NCI-H510A (cell line): ENCODE results near the gene LIPM.
"Not testable (repeated sequence)": the region's sequence is repeated elsewhere in the genome, so short reads cannot be mapped to it uniquely, and the experiment has no call there.

ENCODE experiments used
- DNase-seq: peaks from one replicate; lab custom pipeline; 2025; lab: John Stamatoyannopoulos, UW

Gene LIPM

DNA sequence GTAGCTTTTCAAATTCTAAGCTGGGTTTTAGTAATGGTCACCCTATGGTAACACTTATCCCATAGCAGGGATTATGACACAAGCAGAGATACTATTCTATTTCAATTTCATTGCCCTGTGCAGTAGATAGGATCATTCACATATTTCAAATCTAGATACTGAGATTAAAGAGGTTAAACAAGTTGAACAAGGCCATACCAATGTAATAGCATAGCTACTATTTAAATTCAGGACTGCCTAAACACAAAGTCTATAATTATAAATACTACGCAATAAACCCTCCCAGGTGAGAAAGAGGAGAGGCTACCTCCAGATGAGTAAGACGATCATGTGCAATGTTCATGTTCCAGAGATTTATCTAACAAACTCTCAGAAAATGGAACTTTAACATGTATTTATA, 1.1 kb downstream of the LIPM start:
- DNase-seq = no peak

GRCh38 chr10:88804083-88804812, 1.7 kb downstream of the LIPM start:
- no peak for DNase-seq

GRCh38 chr10:88805361-88805760, 2.8 kb downstream of the LIPM start:
- no peak for DNase-seq

DNA sequence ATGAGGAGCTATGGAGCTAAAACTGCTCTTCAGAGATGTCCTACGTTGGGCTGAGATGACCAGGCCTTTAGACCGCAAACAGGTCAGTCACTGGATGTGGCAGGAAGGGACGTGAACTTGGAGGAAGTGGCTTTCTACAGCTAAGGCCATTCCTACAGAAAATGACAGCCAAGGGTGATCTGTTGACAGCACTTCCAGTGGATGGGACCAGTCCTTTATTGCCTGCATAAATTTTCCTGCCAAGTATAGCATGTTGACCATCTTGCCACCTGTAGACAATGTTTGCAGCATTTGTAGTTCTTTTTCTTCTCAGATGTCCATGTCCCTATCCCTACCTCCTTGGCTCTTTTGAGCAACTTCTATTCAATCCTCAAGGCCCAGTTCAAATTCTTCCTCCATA, 3.4 kb downstream of the LIPM start:
- no peak for DNase-seq

DNA sequence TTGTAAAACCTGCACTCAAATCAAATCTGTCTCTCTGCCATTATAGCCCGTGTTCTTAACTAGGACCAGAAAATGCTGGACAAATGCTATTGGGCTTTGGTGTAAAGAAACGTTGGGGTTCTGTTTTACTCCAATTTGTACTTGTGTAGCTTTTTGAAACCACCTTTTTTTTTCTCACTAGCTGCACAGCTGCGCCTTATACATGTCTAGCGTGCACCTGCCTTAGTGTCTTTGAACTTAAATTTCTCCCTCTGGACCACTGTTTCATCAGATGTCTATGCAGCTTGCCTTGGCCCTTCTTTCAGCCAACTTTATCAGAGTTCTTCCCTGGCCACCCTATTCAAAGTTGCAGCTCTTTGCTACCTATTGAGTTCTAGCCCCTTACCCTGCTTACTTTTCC, 7.1 kb downstream of the LIPM start:
- no peak for DNase-seq

DNA sequence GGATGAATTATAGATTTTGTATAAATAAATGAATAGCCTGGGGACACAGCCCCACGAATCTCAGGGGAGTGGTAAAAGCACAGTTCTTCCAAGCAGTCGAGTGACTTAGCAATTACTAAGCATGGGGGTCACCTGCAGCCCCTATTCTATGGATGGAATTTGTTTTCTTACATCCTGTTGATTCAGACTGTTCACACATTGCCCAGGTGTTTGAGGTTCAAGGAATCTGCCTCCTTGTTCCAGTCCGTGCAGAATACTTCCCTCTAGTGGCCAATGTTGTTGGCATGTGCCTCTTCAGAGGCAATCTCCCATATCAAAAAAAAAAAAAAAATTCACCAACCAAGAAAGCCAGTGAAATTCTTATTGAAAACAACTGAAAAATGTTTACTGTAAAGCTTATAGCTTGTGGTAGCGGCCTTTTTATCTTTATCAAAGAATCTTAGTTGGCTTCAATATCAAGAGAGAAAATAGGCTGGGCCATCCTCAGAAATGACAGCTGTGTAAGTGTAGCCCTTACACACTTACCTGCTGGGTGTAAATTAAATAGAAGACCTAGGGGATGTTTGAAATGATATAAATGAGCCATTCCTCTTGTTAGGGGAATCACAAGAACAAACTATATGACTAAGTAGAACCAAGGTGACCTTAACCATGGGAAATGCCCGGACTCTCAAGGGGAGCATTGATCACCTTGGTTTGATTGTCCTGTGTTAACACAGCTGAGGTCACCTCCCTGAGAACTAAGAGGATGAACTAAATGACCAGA, 7.8 kb downstream of the LIPM start:
- DNase-seq = no peak

DNA sequence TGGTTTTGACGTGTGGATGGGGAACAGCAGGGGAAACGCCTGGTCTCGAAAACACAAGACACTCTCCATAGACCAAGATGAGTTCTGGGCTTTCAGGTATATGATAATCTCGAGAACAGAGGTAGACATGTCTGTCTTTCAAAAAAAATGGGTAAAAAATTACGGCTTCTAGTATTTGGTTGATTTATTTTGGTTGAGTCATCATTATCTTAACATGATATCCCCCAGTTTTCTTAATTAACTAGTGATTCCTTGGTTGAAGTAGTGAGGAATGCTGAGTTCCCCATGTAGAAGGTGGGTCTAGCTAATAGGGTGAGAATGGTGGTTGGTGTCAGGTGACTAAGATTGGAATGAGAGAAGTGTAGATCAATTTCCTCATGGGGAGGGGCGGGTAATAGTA, 10.7 kb downstream of the LIPM start:
- DNase-seq = no peak

DNA sequence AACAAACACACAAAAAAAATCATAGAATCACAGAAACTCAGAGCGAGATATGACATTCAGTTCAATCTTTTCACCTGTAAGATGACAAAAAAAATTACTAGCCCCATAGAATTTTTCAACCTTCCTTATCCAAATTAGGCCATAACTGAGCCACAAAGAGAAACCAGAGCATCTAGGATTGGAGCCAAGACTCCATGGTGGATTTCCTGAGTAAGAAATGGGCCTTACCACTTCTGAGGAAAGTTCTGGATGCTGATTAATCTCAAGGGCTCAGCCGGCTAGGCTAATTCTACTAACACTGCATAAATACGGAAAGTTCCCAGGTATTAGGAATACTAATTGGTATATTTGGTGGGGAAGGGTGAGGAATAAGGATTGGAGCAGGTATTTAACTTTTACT, 16.8 kb downstream of the LIPM start:
- no peak for DNase-seq

- DNase-seq = no peak
Measured at GRCh38 chr10:88820748-88821401, 18.3 kb downstream of the LIPM start.

DNA sequence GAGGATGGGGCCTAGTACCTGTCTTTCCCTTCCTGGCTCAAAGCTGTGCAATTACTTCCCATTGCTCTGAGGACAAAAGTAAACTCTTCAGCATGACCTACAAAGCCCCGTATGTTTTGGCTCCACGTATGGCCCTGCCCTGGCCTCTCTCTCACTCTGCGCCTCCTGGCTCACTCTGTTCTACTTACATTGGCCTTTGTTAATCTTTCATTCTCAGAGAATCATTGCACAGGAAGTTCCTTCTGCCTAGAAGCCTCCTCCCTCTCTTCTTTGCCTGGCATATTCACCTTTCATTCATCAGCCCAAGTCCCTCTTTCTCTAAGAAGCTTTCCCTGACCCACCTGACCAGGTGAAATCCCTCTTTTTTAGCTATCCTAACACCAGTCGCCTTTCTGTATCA, 23.9 kb downstream of the LIPM start:
- no peak for DNase-seq

DNA sequence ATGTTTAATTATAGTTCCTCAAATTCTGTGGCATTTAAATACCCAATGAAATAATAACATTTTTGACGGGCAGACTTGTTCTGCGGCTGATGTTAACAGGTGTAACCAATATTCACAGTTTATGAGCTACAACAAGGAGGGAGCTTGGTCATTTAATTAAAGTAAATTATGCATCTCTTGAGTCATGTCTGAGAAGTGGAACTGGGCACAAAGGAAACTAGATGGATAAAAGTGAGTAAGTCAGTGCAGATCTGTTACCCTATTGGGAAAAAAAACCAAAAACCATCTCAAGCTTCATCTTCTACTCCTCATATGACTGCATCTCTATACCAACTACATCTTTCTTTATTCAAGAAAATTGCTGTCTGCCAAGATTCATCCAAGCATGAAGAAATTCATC, 25.1 kb downstream of the LIPM start:
- no peak for DNase-seq

DNA sequence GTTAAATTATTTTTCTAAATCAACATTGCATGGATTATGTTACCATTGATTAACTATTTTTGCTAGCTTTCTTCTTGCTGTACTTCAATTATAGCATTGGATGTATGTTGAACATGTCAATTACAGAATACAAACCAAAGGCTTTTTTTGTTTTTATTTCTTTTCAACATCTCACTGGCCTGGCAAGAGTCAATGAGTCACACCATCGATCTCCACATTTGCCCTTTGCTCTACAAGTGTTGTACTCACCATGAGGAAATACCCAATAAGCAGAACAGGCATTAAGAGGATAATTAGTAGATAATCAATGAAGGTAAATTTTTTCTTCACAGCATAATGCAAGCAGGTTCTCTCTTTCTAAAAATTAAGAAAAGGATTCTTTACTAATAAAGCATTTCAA, 25.8 kb downstream of the LIPM start:
- DNase-seq = no peak

DNA sequence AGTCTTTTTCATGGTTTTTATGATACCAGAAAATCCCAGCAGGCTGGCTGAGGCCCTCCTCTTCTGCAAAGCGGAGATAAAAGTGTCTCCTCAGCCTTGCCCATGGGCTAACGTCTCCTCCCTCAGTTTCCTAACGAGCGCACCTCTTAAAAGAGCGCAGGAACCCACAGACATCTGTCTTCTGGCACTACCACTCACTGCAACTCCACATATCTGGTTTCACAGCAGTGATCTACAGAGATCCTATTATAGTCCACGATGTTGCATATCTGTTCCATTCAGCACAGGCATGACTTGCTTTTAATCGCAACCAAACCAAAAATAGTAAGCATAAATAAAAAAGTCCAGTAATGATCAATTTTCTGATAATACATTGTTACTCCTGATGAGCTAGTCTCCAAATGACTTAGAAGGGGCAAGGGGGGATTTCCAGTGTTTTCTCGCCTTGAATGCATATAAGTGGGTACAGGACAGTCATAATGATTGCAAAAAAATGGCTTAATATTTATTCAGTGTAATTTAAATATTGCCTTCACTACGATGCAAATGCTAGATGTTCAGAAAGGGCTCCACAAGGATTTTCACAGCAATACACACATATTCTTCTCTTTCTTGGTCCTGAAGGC, 28.2 kb downstream of the LIPM start:
- DNase-seq = no peak

DNA sequence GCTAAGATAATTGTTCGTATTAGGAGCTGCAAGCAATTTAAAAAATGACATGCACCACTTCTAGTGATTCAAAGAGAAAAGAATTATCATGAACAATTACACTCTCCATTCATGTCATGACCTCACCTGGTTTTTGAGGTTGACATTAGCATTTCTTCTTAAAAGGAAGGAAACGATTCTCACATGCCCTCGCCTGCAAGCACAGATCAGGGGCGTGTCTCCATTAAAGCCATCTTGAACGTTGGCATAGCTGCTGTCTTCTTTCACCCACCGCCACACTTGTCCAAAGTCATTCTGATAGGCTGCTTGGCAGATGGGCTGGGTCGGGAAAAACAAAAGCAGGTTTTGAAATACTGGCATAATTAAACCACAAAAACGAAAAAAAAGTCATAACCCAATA, 29.2 kb downstream of the LIPM start:
- no peak for DNase-seq

DNA sequence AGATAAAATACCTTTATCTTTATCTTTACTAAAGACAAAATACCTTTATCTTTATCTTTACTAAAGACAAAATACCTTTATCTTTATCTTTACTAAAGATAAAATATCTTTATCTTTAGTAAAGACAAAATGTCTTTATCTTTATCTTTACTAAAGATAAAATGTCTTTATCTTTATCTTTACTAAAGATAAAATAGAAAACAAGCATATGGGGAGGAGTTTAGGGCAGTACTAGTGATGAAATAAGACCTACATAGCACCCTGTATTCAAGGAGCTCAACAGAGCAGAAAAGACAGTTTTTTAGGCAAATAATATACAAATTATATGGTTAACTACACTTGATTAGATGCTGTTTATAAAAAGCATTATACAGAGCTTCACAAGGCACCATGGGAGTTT, 29.8 kb downstream of the LIPM start:
- no peak for DNase-seq

GRCh38 chr10:88833156-88833555, 30.6 kb downstream of the LIPM start:
- no peak for DNase-seq

GRCh38 chr10:88833723-88834122, 31.2 kb downstream of the LIPM start:
- no peak for DNase-seq

GRCh38 chr10:88835096-88835909, 32.8 kb downstream of the LIPM start:
- DNase-seq = peak; percentile 73

DNA sequence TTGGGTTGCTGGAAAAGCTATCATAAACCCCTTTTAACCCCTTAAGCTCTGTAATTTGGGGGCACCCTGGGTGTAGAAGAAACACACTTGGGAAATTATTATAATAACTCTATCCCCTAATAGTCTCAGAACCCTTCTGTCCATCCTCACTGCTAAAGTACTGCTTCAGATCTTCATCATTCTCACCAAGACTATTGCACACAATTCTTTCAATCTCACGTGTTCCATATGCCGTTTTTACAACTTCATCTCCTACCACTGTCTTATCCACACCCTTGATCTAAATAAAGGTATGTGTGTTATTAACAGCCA, 33.3 kb downstream of the LIPM start:
- DNase-seq = no peak

- DNase-seq = not testable (repeated sequence)
Measured at GRCh38 chr10:88837632-88838031, 35.1 kb downstream of the LIPM start.

DNA sequence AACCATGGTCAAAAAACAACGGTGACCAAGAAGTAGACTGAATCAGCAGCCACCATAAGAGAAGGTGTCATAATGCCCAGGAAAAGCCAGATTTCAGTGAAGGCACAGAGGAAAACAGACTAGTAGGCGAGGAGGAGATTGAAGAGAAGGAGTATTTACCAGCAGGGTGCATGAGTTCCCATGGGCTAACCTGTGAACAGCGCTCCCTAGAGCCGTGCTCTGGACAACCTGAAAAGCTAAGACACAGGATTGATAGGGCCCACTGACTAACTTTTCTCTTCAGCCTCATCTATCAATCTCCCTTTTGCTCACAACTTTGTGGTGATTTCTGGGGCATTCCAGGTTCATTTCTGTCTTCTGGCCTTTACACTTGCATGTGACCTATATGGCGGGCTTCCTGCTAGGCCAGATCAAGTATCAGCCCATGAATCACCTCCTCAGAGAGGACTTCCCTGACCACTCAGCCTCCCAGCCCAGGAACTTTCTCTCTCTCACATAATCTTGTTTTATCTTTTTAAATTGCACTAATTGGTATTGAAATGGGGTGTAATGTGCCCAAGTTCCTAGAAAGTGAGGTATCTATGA, 36.3 kb downstream of the LIPM start:
- no peak for DNase-seq

DNA sequence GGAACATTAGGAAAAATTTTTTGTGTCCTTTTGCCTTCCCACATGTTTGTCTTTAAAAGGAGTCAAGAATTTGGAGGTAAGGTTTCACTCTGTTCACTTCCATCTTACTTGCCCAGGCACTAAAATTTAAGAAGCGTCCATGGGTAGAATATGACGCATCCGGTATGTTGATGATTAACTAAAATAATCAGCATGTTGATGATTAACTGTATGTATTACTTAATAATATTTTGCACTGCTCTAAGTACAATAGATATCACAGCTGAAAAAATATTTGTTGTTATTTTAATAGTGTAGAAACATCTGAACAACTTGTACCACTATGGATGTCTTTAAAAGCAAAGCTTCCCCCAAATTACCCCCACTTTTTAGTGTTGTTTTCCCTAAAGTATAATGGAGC, 37.6 kb downstream of the LIPM start:
- DNase-seq = no peak
